CD8-positive, alpha-beta memory T cell (primary cell): ENCODE measurements around the gene BIN2. TPM values are rescaled to one million over a fixed set of nuclear protein-coding genes. Genes with fewer than 3 reads are reported as not detected.

ENCODE experiments used
- CTCF ChIA-PET: fragments of 350-600 bp; sonication (Branson Sonifier 250); formaldehyde crosslinking; loops from one replicate; lab custom pipeline; 2021; ENCODE audit warnings: antibody characterized with exemption; lab: Charles Lee
- POLR2A ChIA-PET: fragments of 350-600 bp; sonication (Branson Sonifier 250); formaldehyde crosslinking; loops from one replicate; lab custom pipeline; 2021; ENCODE audit warnings: antibody characterized with exemption; lab: Charles Lee
- DNase-seq, 5 donors: peaks; one replicate each; pipeline versions ENCODE4 v3.0.0 to v3.0.0-alpha.2; 2020 to 2022; ENCODE audit warnings: mixed read lengths in 1 of 5
- H3K27ac ChIP-seq: one replicate; pipeline ENCODE4 v1.7.0; 2013; ENCODE audit warnings: low read depth, mild to moderate bottlenecking, low read length, moderate library complexity
- H3K27me3 ChIP-seq: 2 replicates; pipeline ENCODE4 v1.7.0; 2013; ENCODE audit warnings: low read length, mild to moderate bottlenecking; ENCODE audit not compliant: insufficient read depth, poor library complexity, severe bottlenecking
- H3K36me3 ChIP-seq: 2 replicates; pipeline ENCODE4 v1.7.0; 2013; ENCODE audit warnings: mild to moderate bottlenecking, low read length, moderate library complexity; ENCODE audit not compliant: insufficient read depth
- H3K4me1 ChIP-seq: 2 replicates; pipeline ENCODE4 v1.7.0; 2013; ENCODE audit warnings: mild to moderate bottlenecking, low read length, moderate library complexity; ENCODE audit not compliant: insufficient read depth
- H3K4me3 ChIP-seq: 2 replicates; pipeline ENCODE4 v1.7.0; 2013; ENCODE audit warnings: mild to moderate bottlenecking, low read length
- H3K9me3 ChIP-seq: 2 replicates; pipeline ENCODE4 v1.7.0; 2013; ENCODE audit warnings: mild to moderate bottlenecking, low read length
- H3K27ac Mint-ChIP-seq, 8 donors: one replicate each; pipeline ENCODE4 v1.8.0; 2020 to 2021; ENCODE audit warnings: mixed read lengths in 8 of 8, mild to moderate bottlenecking in 6 of 8, inconsistent platforms in 3 of 8, moderate library complexity in 3 of 8
- H3K27me3 Mint-ChIP-seq, 2 donors: one replicate each; pipeline ENCODE4 v1.8.0; 2020 to 2021; ENCODE audit warnings: mixed read lengths in 2 of 2, mild to moderate bottlenecking in 1 of 2, moderate library complexity in 1 of 2
- H3K36me3 Mint-ChIP-seq, 3 donors: one replicate each; pipeline ENCODE4 v1.8.0; 2020 to 2021; ENCODE audit warnings: mixed read lengths in 3 of 3, inconsistent platforms in 1 of 3, mild to moderate bottlenecking in 1 of 3
- H3K4me1 Mint-ChIP-seq, 3 donors: one replicate each; pipeline ENCODE4 v1.8.0; 2020 to 2021; ENCODE audit warnings: mixed read lengths in 3 of 3, inconsistent platforms in 1 of 3, mild to moderate bottlenecking in 1 of 3
- H3K4me3 Mint-ChIP-seq, 7 donors: one replicate each; pipeline ENCODE4 v1.8.0; 2020 to 2021; ENCODE audit warnings: mixed read lengths in 7 of 7, mild to moderate bottlenecking in 6 of 7, moderate library complexity in 4 of 7, inconsistent platforms in 2 of 7
- H3K9me3 Mint-ChIP-seq, 5 donors: one replicate each; pipeline ENCODE4 v1.8.0; 2020 to 2022; ENCODE audit warnings: mixed read lengths in 5 of 5, mild to moderate bottlenecking in 3 of 5, moderate library complexity in 2 of 5, inconsistent platforms in 1 of 5
- polyA plus RNA-seq: library from polyadenylated mRNA; unstranded; fragments of 300-500 nt; fragmentation: Illumina TruSeq; gene quantifications from one replicate; pipeline ENCODE4 v1.2.3, GENCODE V29; 2021
- total RNA-seq, 2 experiments: library from RNA; stranded (reverse); gene quantifications; one replicate each; pipeline ENCODE4 v1.2.3, GENCODE V29; 2021

BIN2 gene
- total and polyA plus RNA-seq, 3 experiments from 2014 or later: 55.9 to 366 (median 57.3) TPM

GRCh38 chr12:51368640-51369517, 44.9 kb upstream of the BIN2 start:
- H3K4me3 ChIP-seq: peak overlapping the region; percentile 62
- ChIA-PET CTCF (interaction anchor here (0.8 to 2.1 kb wide), 10 partner anchors 9 to 164 kb away, joined by 3 to 7 read pairs (median 4); no protein-coding TSS in a partner anchor), POLR2A (interaction anchor here (0.6 to 2.8 kb wide), 11 partner anchors 15 to 609 kb away, joined by 3 to 31 read pairs (median 3); partner anchors contain the start of genes CSRNP2, DAZAP2, GALNT6 and POU6F1)
- peaks cover 29 to 56% (median 42%) of the 10 kb centered on the region in 3 donors for H3K4me1 Mint-ChIP-seq
- no peaks in the 10 kb centered on the region for H3K9me3 Mint-ChIP-seq
- H3K36me3 ChIP-seq: no peaks in the 10 kb centered on the region
- peaks cover 32% of the 10 kb centered on the region for H3K4me1 ChIP-seq
- H3K4me3 Mint-ChIP-seq: peak overlapping the region; percentile 62 to 85 (median 79)
- peak overlapping the region; percentile 4 for H3K27ac ChIP-seq
- peak; percentile 79 to 96 (median 94) for DNase-seq
- peak overlapping the region; percentile 40 to 100 (median 96) for H3K27ac Mint-ChIP-seq
- no peaks in the 10 kb centered on the region for H3K27me3 ChIP-seq
- peaks cover 0 to 3% of the 10 kb centered on the region in 2 donors for H3K27me3 Mint-ChIP-seq
- peaks cover 3 to 26% (median 9%) of the 10 kb centered on the region in 3 donors for H3K36me3 Mint-ChIP-seq
- no peaks in the 10 kb centered on the region for H3K9me3 ChIP-seq

GRCh38 chr12:51365276-51365675, 41.3 kb upstream of the BIN2 start:
- no peak overlapping the region for H3K27ac ChIP-seq
- Mint-ChIP-seq H3K4me3 (no peak overlapping the region), H3K4me1 (peaks cover 24 to 33% (median 27%) of the 10 kb centered on the region in 3 donors), H3K9me3 (no peaks in the 10 kb centered on the region), H3K27ac (peak overlapping the region in 2 of 8 donors; percentile 3 to 56), H3K27me3 (peaks cover 0 to 1% of the 10 kb centered on the region in 2 donors), H3K36me3 (peaks cover 3 to 28% (median 8%) of the 10 kb centered on the region in 3 donors)
- H3K36me3 ChIP-seq: no peaks in the 10 kb centered on the region
- no peaks in the 10 kb centered on the region for H3K9me3 ChIP-seq
- DNase-seq: no peak
- CTCF ChIA-PET: no interaction called here
- H3K27me3 ChIP-seq: no peaks in the 10 kb centered on the region
- H3K4me1 ChIP-seq: peaks cover 31% of the 10 kb centered on the region
- no peak overlapping the region for H3K4me3 ChIP-seq
- POLR2A ChIA-PET: no interaction called here

- peaks cover 0 to 1% of the 10 kb centered on the region in 2 donors for H3K27me3 Mint-ChIP-seq
- H3K4me3 ChIP-seq: no peak overlapping the region
These were observed 40.0 kb upstream of the BIN2 start for GRCh38 chr12:51364001-51364400.

GRCh38 chr12:51362747-51363342, 38.9 kb upstream of the BIN2 start:
- Histone ChIP-seq H3K9me3 (no peaks in the 10 kb centered on the region), H3K27me3 (no peaks in the 10 kb centered on the region), H3K4me3 (no peak overlapping the region), H3K36me3 (no peaks in the 10 kb centered on the region), H3K27ac (no peak overlapping the region), H3K4me1 (peaks cover 6% of the 10 kb centered on the region)
- DNase-seq: no peak
- no peaks in the 10 kb centered on the region for H3K27me3 Mint-ChIP-seq
- peaks cover 0 to 46% (median 11%) of the 10 kb centered on the region in 3 donors for H3K36me3 Mint-ChIP-seq
- POLR2A ChIA-PET: no interaction called here
- no peak overlapping the region for H3K4me3 Mint-ChIP-seq
- H3K4me1 Mint-ChIP-seq: peaks cover 5 to 9% (median 7%) of the 10 kb centered on the region in 3 donors
- no peaks in the 10 kb centered on the region for H3K9me3 Mint-ChIP-seq
- CTCF ChIA-PET: interaction anchor here (1.0 kb wide), 1 partner anchor 22 kb away, joined by 5 read pairs; no protein-coding TSS in a partner anchor
- peak overlapping the region in 1 of 8 donors; percentile 29 for H3K27ac Mint-ChIP-seq

More at GRCh38 chr12:51364001-51364400, 40.0 kb upstream of the BIN2 start:
- Histone ChIP-seq H3K4me1 (peaks cover 18% of the 10 kb centered on the region), H3K27ac (no peak overlapping the region), H3K9me3 (no peaks in the 10 kb centered on the region), H3K27me3 (no peaks in the 10 kb centered on the region), H3K36me3 (no peaks in the 10 kb centered on the region)
- ChIA-PET POLR2A (no interaction called here), CTCF (no interaction called here)
- no peaks in the 10 kb centered on the region for H3K9me3 Mint-ChIP-seq
- H3K4me3 Mint-ChIP-seq: no peak overlapping the region
- DNase-seq: no peak
- H3K27ac Mint-ChIP-seq: peak overlapping the region in 2 of 8 donors; percentile 17 to 42
- peaks cover 15 to 20% (median 15%) of the 10 kb centered on the region in 3 donors for H3K4me1 Mint-ChIP-seq
- H3K36me3 Mint-ChIP-seq: peaks cover 3 to 39% (median 11%) of the 10 kb centered on the region in 3 donors

GRCh38 chr12:51362307-51362706, 38.3 kb upstream of the BIN2 start:
- POLR2A ChIA-PET: no interaction called here
- CTCF ChIA-PET: interaction anchor here (1.0 kb wide), 1 partner anchor 21 kb away, joined by 5 read pairs; no protein-coding TSS in a partner anchor

GRCh38 chr12:51361161-51362016, 37.4 kb upstream of the BIN2 start:
- Mint-ChIP-seq H3K4me3 (no peak overlapping the region), H3K27ac (peak overlapping the region in 5 of 8 donors; percentile 12 to 45 (median 33)), H3K36me3 (peaks cover 0 to 52% (median 11%) of the 10 kb centered on the region in 3 donors), H3K27me3 (no peaks in the 10 kb centered on the region), H3K4me1 (peaks cover 0 to 2% (median 0%) of the 10 kb centered on the region in 3 donors), H3K9me3 (no peaks in the 10 kb centered on the region)
- Histone ChIP-seq H3K4me3 (no peak overlapping the region), H3K27me3 (no peaks in the 10 kb centered on the region), H3K9me3 (no peaks in the 10 kb centered on the region), H3K4me1 (no peaks in the 10 kb centered on the region), H3K36me3 (no peaks in the 10 kb centered on the region), H3K27ac (no peak overlapping the region)
- DNase-seq: no peak
- CTCF ChIA-PET: no interaction called here
- POLR2A ChIA-PET: no interaction called here

More at GRCh38 chr12:51362307-51362706, 38.3 kb upstream of the BIN2 start:
- H3K36me3 Mint-ChIP-seq: peaks cover 0 to 48% (median 11%) of the 10 kb centered on the region in 3 donors
- no peaks in the 10 kb centered on the region for H3K36me3 ChIP-seq
- peak overlapping the region in 1 of 8 donors; percentile 83 for H3K27ac Mint-ChIP-seq
- H3K27me3 ChIP-seq: no peaks in the 10 kb centered on the region
- peaks cover 0 to 4% (median 2%) of the 10 kb centered on the region in 3 donors for H3K4me1 Mint-ChIP-seq
- no peak overlapping the region for H3K27ac ChIP-seq
- peaks cover under 1% of the 10 kb centered on the region for H3K4me1 ChIP-seq
- H3K9me3 Mint-ChIP-seq: no peaks in the 10 kb centered on the region
- H3K27me3 Mint-ChIP-seq: no peaks in the 10 kb centered on the region
- no peaks in the 10 kb centered on the region for H3K9me3 ChIP-seq
- H3K4me3 Mint-ChIP-seq: no peak overlapping the region
- no peak for DNase-seq
- H3K4me3 ChIP-seq: no peak overlapping the region

GRCh38 chr12:51360315-51360714, 36.3 kb upstream of the BIN2 start:
- Histone ChIP-seq H3K27ac (no peak overlapping the region), H3K9me3 (no peaks in the 10 kb centered on the region), H3K36me3 (no peaks in the 10 kb centered on the region), H3K27me3 (no peaks in the 10 kb centered on the region), H3K4me1 (no peaks in the 10 kb centered on the region), H3K4me3 (no peak overlapping the region)
- Mint-ChIP-seq H3K27ac (peak overlapping the region in 4 of 8 donors; percentile 4 to 56 (median 34)), H3K36me3 (peaks cover 0 to 55% (median 11%) of the 10 kb centered on the region in 3 donors), H3K4me1 (peaks cover 0 to 2% (median 0%) of the 10 kb centered on the region in 3 donors), H3K4me3 (no peak overlapping the region), H3K27me3 (no peaks in the 10 kb centered on the region), H3K9me3 (no peaks in the 10 kb centered on the region)
- POLR2A ChIA-PET: no interaction called here
- no peak for DNase-seq
- CTCF ChIA-PET: interaction anchor here (1.0 to 1.7 kb wide), 2 partner anchors 9 to 19 kb away, joined by 4 to 6 read pairs; no protein-coding TSS in a partner anchor
